ENCODE results near the gene KCNH4.

GRCh38 chr17:42167807-42168206 is 13.1 kb downstream of the KCNH4 start:
- TF ChIP-seq CTCF (IDR thresholded peaks at IDR 0.05) (no peak), EP300 (IDR thresholded peaks at IDR 0.05; ENCODE audit: low read depth) (no peak)

All from transverse colon (tissue), 3 donors.